Measurements from ENCODE around the gene ZNF496.

The ZNF496 gene

DNA sequence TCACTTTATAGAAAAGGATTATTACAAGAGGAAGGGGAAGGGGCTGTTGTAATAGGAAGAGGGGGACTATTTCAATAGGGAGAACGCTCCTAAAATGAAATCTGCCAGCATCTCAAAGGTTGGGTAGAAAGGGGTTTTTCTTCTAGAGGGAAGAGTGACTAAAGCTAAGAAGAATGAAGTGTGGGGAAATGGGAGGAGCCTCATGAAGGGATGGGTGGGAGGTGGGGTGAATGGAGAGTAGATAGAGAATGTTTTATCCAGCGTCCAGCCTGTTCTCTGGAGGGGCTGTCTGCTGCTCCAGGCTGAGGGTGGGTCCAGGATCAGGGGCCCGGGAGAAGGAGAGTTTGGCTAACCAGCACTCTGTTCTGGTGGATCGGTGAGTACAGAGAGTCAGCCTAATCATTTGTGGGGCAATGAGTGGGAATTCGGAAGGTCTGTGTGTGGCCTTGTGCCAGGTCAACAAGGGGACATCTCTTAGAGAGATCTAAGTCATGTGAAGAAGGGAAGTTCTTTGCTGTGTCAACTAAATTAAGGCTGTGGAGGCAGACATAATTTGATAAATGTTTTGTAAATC, 50.6 kb downstream of the ZNF496 start:
- TF ChIP-seq, protein P1, sequence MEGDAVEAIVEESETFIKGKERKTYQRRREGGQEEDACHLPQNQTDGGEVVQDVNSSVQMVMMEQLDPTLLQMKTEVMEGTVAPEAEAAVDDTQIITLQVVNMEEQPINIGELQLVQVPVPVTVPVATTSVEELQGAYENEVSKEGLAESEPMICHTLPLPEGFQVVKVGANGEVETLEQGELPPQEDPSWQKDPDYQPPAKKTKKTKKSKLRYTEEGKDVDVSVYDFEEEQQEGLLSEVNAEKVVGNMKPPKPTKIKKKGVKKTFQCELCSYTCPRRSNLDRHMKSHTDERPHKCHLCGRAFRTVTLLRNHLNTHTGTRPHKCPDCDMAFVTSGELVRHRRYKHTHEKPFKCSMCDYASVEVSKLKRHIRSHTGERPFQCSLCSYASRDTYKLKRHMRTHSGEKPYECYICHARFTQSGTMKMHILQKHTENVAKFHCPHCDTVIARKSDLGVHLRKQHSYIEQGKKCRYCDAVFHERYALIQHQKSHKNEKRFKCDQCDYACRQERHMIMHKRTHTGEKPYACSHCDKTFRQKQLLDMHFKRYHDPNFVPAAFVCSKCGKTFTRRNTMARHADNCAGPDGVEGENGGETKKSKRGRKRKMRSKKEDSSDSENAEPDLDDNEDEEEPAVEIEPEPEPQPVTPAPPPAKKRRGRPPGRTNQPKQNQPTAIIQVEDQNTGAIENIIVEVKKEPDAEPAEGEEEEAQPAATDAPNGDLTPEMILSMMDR (IDR thresholded peaks at IDR 0.05), result no peak
- Histone ChIP-seq H3K4me3 (no peak overlapping the region), H3K27ac (no peak overlapping the region)
- no peak for DNase-seq (ENCODE audit: low spot score)

DNA sequence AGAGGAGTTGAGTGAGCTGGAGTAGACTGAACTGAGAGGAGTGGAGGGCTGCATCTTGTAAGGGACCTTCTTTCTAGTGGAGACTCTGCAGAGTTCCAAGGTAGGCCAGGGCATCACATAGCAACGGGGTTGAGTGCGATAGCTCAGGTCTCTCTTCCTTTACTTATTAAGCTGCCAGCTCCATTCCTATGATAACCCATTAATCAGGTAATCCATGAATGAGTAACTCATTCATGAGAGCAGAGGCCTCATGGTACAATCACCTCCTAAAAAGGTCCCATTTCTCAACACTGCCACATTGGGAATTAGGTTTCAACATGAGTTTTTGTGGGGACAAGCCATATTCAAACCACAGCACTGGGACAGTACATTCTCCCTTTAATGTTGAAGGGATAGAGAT, 54.5 kb downstream of the ZNF496 start:
- DNase-seq (ENCODE audit: low spot score), result no peak
- TF ChIP-seq, protein P1 (IDR thresholded peaks at IDR 0.05), result no peak
- H3K4me3 ChIP-seq, result no peak overlapping the region
- no peak overlapping the region for H3K27ac ChIP-seq

- no peak for DNase-seq (ENCODE audit: low spot score)
- no peak overlapping the region for H3K4me3 ChIP-seq
- TF ChIP-seq, protein P1 (IDR thresholded peaks at IDR 0.05), result no peak
- H3K27ac ChIP-seq, result no peak overlapping the region
Measured at GRCh38 chr1:247274605-247275256, 56.9 kb downstream of the ZNF496 start.

- TF ChIP-seq, protein P1 (IDR thresholded peaks at IDR 0.05), result no peak
- DNase-seq (ENCODE audit: low spot score), result no peak
- Histone ChIP-seq H3K4me3 (no peak overlapping the region), H3K27ac (no peak overlapping the region)
Measured at GRCh38 chr1:247273013-247273412, 58.7 kb downstream of the ZNF496 start.

- H3K4me3 ChIP-seq, result no peak overlapping the region
- H3K27ac ChIP-seq, result no peak overlapping the region
- TF ChIP-seq, protein P1 (IDR thresholded peaks at IDR 0.05), result no peak
- DNase-seq (ENCODE audit: low spot score), result no peak
Measured at GRCh38 chr1:247270003-247270402, 61.7 kb downstream of the ZNF496 start.

- no peak for DNase-seq (ENCODE audit: low spot score)
- Histone ChIP-seq H3K27ac (no peak overlapping the region), H3K4me3 (no peak overlapping the region)
- TF ChIP-seq, protein P1 (IDR thresholded peaks at IDR 0.05), result no peak
Measured at GRCh38 chr1:247269133-247269532, 62.5 kb downstream of the ZNF496 start.

DNA sequence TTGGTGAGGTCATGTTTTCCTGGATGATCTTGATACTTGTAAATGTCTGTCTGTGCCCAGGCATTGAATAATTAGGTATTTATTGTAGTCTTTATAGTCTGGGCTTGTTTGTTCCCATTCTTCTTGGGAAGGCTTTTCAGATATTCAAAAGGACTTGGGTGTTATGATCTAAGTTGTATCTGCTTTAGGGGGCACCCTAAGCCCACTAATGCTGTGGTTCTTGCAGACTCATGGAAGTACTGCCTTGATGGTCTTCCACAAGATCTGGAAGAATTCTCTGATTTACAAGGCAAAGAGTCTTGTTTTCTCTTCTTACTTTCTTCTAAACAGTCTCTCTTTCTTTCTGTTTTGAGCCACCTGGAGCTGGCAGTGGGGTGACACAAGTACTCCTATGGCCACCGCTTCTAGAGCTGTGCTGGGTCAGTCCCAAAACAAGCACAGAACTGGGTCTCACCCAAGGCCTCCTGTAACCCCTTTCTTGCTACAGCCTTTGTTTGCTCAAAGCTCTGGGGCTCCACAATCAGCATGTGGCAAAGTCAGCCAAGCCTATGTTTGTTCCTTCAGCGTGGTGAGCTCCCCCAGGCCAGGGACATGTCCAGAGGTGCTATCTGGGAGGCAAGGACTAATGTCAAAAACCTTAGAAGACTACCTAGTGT, 63.1 kb downstream of the ZNF496 start:
- TF ChIP-seq, protein P1 (IDR thresholded peaks at IDR 0.05), result no peak
- Histone ChIP-seq H3K27ac (no peak overlapping the region), H3K4me3 (no peak overlapping the region)
- DNase-seq (ENCODE audit: low spot score), result no peak
